Karpas-422 (cell line): ENCODE measurements around the gene LRP4. TPM values are rescaled to one million over a fixed set of nuclear protein-coding genes. Genes with fewer than 3 reads are reported as not detected.

Source experiments
- DNase-seq: peaks from one replicate; pipeline ENCODE4 v3.0.0-alpha.2; 2015
- H2AFZ ChIP-seq: fragments of 200-600 bp; sonication (generic); 2 replicates; pipeline ENCODE4 v1.6.1; 2014; ENCODE audit warnings: antibody characterized with exemption, low read length, mixed read lengths
- H3K27ac ChIP-seq: fragments of 200-600 bp; sonication (generic); 2 replicates; pipeline ENCODE4 v1.5.1; 2014; ENCODE audit warnings: mild to moderate bottlenecking, low read length, moderate library complexity
- H3K27me3 ChIP-seq: fragments of 200-600 bp; sonication (generic); 2 replicates; pipeline ENCODE4 v1.6.1; 2014; ENCODE audit warnings: low read length, mixed read lengths
- H3K36me3 ChIP-seq: fragments of 200-600 bp; sonication (generic); 2 replicates; pipeline ENCODE4 v1.6.1; 2014; ENCODE audit warnings: low read length, mixed read lengths; ENCODE audit not compliant: insufficient read depth
- H3K4me1 ChIP-seq: fragments of 200-600 bp; sonication (generic); 2 replicates; pipeline ENCODE4 v1.6.1; 2014; ENCODE audit warnings: mild to moderate bottlenecking, low read length, mixed read lengths
- H3K4me2 ChIP-seq: fragments of 200-600 bp; sonication (generic); 2 replicates; pipeline ENCODE4 v1.6.1; 2014; ENCODE audit warnings: low read length, low read depth, mild to moderate bottlenecking; ENCODE audit not compliant: poor library complexity, severe bottlenecking
- H3K4me3 ChIP-seq: fragments of 200-600 bp; sonication (generic); 2 replicates; pipeline ENCODE4 v1.5.1; 2014; ENCODE audit warnings: mild to moderate bottlenecking, antibody characterized with exemption, low read length, mixed read lengths
- H3K79me2 ChIP-seq: fragments of 200-600 bp; sonication (generic); 2 replicates; pipeline ENCODE4 v1.6.1; 2014; ENCODE audit warnings: mild to moderate bottlenecking, low read length, mixed read lengths
- H3K9ac ChIP-seq: fragments of 200-600 bp; sonication (generic); 2 replicates; pipeline ENCODE4 v1.6.0; 2014; ENCODE audit warnings: low read length
- H3K9me2 ChIP-seq: fragments of 200-600 bp; sonication (generic), shearing (Covaris generic); replicated peaks from 2 replicates; pipeline ENCODE4 v1.6.0; 2014; ENCODE audit warnings: mild to moderate bottlenecking, low read length, moderate library complexity; ENCODE audit not compliant: insufficient read depth
- H3K9me3 ChIP-seq: fragments of 300-700, 200-600 bp; sonication (generic); 2 replicates; pipeline ENCODE4 v1.6.1; 2014; ENCODE audit warnings: low read length, mixed read lengths
- H4K20me1 ChIP-seq: fragments of 200-600 bp; sonication (generic); 2 replicates; pipeline ENCODE4 v1.6.1; 2014; ENCODE audit warnings: mild to moderate bottlenecking, antibody characterized with exemption, low read length, low read depth; ENCODE audit not compliant: insufficient read depth
- total RNA-seq: library from RNA; depleted of rRNA; stranded (reverse); fragments of >200 nt; shearing (Covaris generic); gene quantifications from 2 replicates; pipeline ENCODE4 v1.2.3, GENCODE V29; 2014; ENCODE audit warnings: low replicate concordance

LRP4 gene
- total RNA-seq, 1 experiment from 2014 or later, result 2.6 TPM

GRCh38 chr11:46953093-46953492 is 34.7 kb upstream of the LRP4 start:
- DNase-seq, result no peak
- peaks cover 48% of the 10 kb centered on the region for H3K79me2 ChIP-seq
- H3K9me3 ChIP-seq, result peaks cover 3% of the 10 kb centered on the region; the same call in 1 of the 2 replicates
- H3K27me3 ChIP-seq, result no peaks in the 10 kb centered on the region
- H3K9me2 ChIP-seq, result no peaks in the 10 kb centered on the region
- H3K9ac ChIP-seq, result no peak overlapping the region
- no peaks in the 10 kb centered on the region for H4K20me1 ChIP-seq
- no peaks in the 10 kb centered on the region for H3K4me1 ChIP-seq
- H2AFZ ChIP-seq, result no peak overlapping the region
- peaks cover 11% of the 10 kb centered on the region for H3K36me3 ChIP-seq
- no peak overlapping the region for H3K27ac ChIP-seq
- no peak overlapping the region for H3K4me2 ChIP-seq
- no peak overlapping the region for H3K4me3 ChIP-seq

GRCh38 chr11:46952553-46952952 is 34.2 kb upstream of the LRP4 start:
- no peak for DNase-seq

GRCh38 chr11:46951864-46952263 is 33.5 kb upstream of the LRP4 start:
- Histone ChIP-seq H2AFZ (no peak overlapping the region), H4K20me1 (no peaks in the 10 kb centered on the region), H3K9me2 (no peaks in the 10 kb centered on the region), H3K27ac (0 out of 2 replicates have a peak overlapping the region, but pooled peaks have one; percentile 6), H3K9me3 (no peaks in the 10 kb centered on the region), H3K9ac (no peak overlapping the region), H3K27me3 (no peaks in the 10 kb centered on the region), H3K4me3 (no peak overlapping the region), H3K4me1 (no peaks in the 10 kb centered on the region), H3K36me3 (peaks cover 6% of the 10 kb centered on the region; the same call in 1 of the 2 replicates), H3K79me2 (peaks cover 46% of the 10 kb centered on the region), H3K4me2 (no peak overlapping the region)
- DNase-seq, result no peak

More at GRCh38 chr11:46952553-46952952, 34.2 kb upstream of the LRP4 start:
- no peaks in the 10 kb centered on the region for H3K4me1 ChIP-seq
- peaks cover under 1% of the 10 kb centered on the region; the same call in 1 of the 2 replicates for H3K9me3 ChIP-seq
- no peaks in the 10 kb centered on the region for H3K9me2 ChIP-seq
- H3K27ac ChIP-seq, result no peak overlapping the region
- peaks cover 46% of the 10 kb centered on the region for H3K79me2 ChIP-seq
- no peak overlapping the region for H3K9ac ChIP-seq
- H3K27me3 ChIP-seq, result no peaks in the 10 kb centered on the region
- H3K36me3 ChIP-seq, result peaks cover 7% of the 10 kb centered on the region
- H4K20me1 ChIP-seq, result no peaks in the 10 kb centered on the region
- H3K4me2 ChIP-seq, result no peak overlapping the region
- no peak overlapping the region for H2AFZ ChIP-seq
- H3K4me3 ChIP-seq, result no peak overlapping the region

GRCh38 chr11:46949297-46949696 is 30.9 kb upstream of the LRP4 start:
- no peaks in the 10 kb centered on the region for H3K27me3 ChIP-seq

GRCh38 chr11:46948378-46949131 is 30.2 kb upstream of the LRP4 start:
- no peak overlapping the region for H3K9ac ChIP-seq
- H3K4me1 ChIP-seq, result no peaks in the 10 kb centered on the region
- H3K4me2 ChIP-seq, result no peak overlapping the region
- no peaks in the 10 kb centered on the region for H3K9me2 ChIP-seq
- no peaks in the 10 kb centered on the region for H3K9me3 ChIP-seq
- H3K36me3 ChIP-seq, result peaks cover 6% of the 10 kb centered on the region; the same call in 1 of the 2 replicates
- no peak for DNase-seq
- H3K27me3 ChIP-seq, result no peaks in the 10 kb centered on the region
- peaks cover 63% of the 10 kb centered on the region for H3K79me2 ChIP-seq
- no peaks in the 10 kb centered on the region for H4K20me1 ChIP-seq
- H3K27ac ChIP-seq, result no peak overlapping the region
- H3K4me3 ChIP-seq, result no peak overlapping the region
- no peak overlapping the region for H2AFZ ChIP-seq

More at GRCh38 chr11:46949297-46949696, 30.9 kb upstream of the LRP4 start:
- no peak overlapping the region for H2AFZ ChIP-seq
- H3K27ac ChIP-seq, result no peak overlapping the region
- no peak overlapping the region for H3K9ac ChIP-seq
- H3K4me1 ChIP-seq, result no peaks in the 10 kb centered on the region
- H4K20me1 ChIP-seq, result no peaks in the 10 kb centered on the region
- H3K9me2 ChIP-seq, result no peaks in the 10 kb centered on the region
- peaks cover 65% of the 10 kb centered on the region for H3K79me2 ChIP-seq
- H3K4me2 ChIP-seq, result no peak overlapping the region
- peaks cover 6% of the 10 kb centered on the region; the same call in 1 of the 2 replicates for H3K36me3 ChIP-seq
- H3K9me3 ChIP-seq, result no peaks in the 10 kb centered on the region
- DNase-seq, result no peak
- H3K4me3 ChIP-seq, result no peak overlapping the region

- no peaks in the 10 kb centered on the region for H4K20me1 ChIP-seq
- no peak overlapping the region for H3K9ac ChIP-seq
- H3K36me3 ChIP-seq, result peaks cover 6% of the 10 kb centered on the region; the same call in 1 of the 2 replicates
- no peak overlapping the region for H2AFZ ChIP-seq
- 0 out of 2 replicates have a peak overlapping the region, but pooled peaks have one; percentile 19 for H3K27ac ChIP-seq
- DNase-seq, result no peak
- no peaks in the 10 kb centered on the region for H3K9me3 ChIP-seq
- H3K4me1 ChIP-seq, result peaks cover 9% of the 10 kb centered on the region
- H3K4me3 ChIP-seq, result no peak overlapping the region
- no peak overlapping the region for H3K4me2 ChIP-seq
- H3K27me3 ChIP-seq, result no peaks in the 10 kb centered on the region
- H3K79me2 ChIP-seq, result peaks cover 65% of the 10 kb centered on the region
- H3K9me2 ChIP-seq, result no peaks in the 10 kb centered on the region
Measured at GRCh38 chr11:46947399-46948077, 29.2 kb upstream of the LRP4 start.

GRCh38 chr11:46944356-46945075 is 26.2 kb upstream of the LRP4 start:
- Histone ChIP-seq H3K9me2 (no peaks in the 10 kb centered on the region), H3K9me3 (no peaks in the 10 kb centered on the region), H3K79me2 (peaks cover 80% of the 10 kb centered on the region), H3K27ac (peak overlapping the region; percentile 1; the same call in 1 of the 2 replicates), H2AFZ (no peak overlapping the region), H3K4me1 (peaks cover 39% of the 10 kb centered on the region), H3K36me3 (peaks cover 6% of the 10 kb centered on the region; the same call in 1 of the 2 replicates), H3K4me3 (no peak overlapping the region), H3K4me2 (no peak overlapping the region), H3K27me3 (no peaks in the 10 kb centered on the region), H3K9ac (no peak overlapping the region), H4K20me1 (no peaks in the 10 kb centered on the region)
- no peak for DNase-seq
